NT2/D1 (cell line): ENCODE measurements around the gene AFTPH.

Experiments used
- SUZ12 ChIP-seq: IDR thresholded peaks from 2 replicates; pipeline ENCODE4 v1.6.1; 2011; ENCODE audit not compliant: insufficient read length, insufficient read depth; ENCODE audit errors: extremely low read depth
- YY1 ChIP-seq: IDR thresholded peaks from 2 replicates; pipeline ENCODE4 v1.6.1; 2011; ENCODE audit not compliant: insufficient read length, insufficient read depth
- ZNF274 ChIP-seq: IDR thresholded peaks from 2 replicates; pipeline ENCODE4 v1.6.1; 2011; ENCODE audit warnings: mild to moderate bottlenecking, low read depth, low read length

DNA sequence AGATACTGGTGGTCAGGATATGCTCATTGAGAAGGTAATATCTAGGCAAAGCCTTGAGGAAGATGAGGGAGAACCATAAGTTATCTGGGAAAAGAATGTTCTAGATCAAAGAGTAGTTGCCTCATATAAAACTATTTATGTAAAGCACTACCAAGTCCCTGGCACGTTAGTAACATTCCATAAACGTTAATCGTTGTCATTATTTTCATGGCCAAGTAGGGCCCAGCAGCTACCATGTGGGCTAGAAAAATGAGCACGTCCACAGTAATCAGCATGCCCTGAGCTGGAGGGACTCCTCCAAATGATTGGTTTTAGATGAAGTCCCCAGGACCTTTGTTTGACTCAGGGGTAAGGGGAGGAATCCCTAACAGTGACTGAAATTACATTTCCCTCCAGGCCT lies 32.7 kb upstream of the AFTPH start:
- no peak for TF ChIP-seq ZNF274
- no peak for TF ChIP-seq YY1
- TF ChIP-seq SUZ12, result no peak
